Glutamatergic neuron (in vitro differentiated cells): ENCODE measurements around the gene ASCC3. TPM values are rescaled to one million over a fixed set of nuclear protein-coding genes. Genes with fewer than 3 reads are reported as not detected.
"Not testable (repeated sequence)": the region's sequence is repeated elsewhere in the genome, so short reads cannot be mapped to it uniquely, and the experiment has no call there.

Experiments used
- DNase-seq: peaks from one replicate; pipeline ENCODE4 v3.0.0; 2022
- H3K27ac Mint-ChIP-seq: one replicate; pipeline ENCODE4 v1.8.0; 2020; ENCODE audit warnings: mild to moderate bottlenecking, mixed read lengths, inconsistent platforms; ENCODE audit not compliant: unreplicated experiment
- H3K27me3 Mint-ChIP-seq: one replicate; pipeline ENCODE4 v1.8.0; 2020; ENCODE audit warnings: mild to moderate bottlenecking, moderate library complexity, mixed read lengths, inconsistent platforms; ENCODE audit not compliant: unreplicated experiment
- H3K36me3 Mint-ChIP-seq: one replicate; pipeline ENCODE4 v1.8.0; 2020; ENCODE audit warnings: mild to moderate bottlenecking, mixed read lengths, inconsistent platforms; ENCODE audit not compliant: unreplicated experiment
- H3K4me1 Mint-ChIP-seq: one replicate; pipeline ENCODE4 v1.8.0; 2020; ENCODE audit warnings: mild to moderate bottlenecking, low read depth, mixed read lengths, inconsistent platforms; ENCODE audit not compliant: unreplicated experiment
- H3K4me3 Mint-ChIP-seq: one replicate; pipeline ENCODE4 v1.8.0; 2020; ENCODE audit warnings: mild to moderate bottlenecking, mixed read lengths, inconsistent platforms; ENCODE audit not compliant: unreplicated experiment
- H3K9me3 Mint-ChIP-seq: one replicate; pipeline ENCODE4 v1.8.0; 2020; ENCODE audit warnings: mild to moderate bottlenecking, moderate library complexity, mixed read lengths, inconsistent platforms; ENCODE audit not compliant: unreplicated experiment
- total RNA-seq: library from RNA; stranded (reverse); fragmentation: NEBNext Ultra II Directional; extraction: Animal tissue kit (Norgen Biotek cat#: 25700); gene quantifications from one replicate; pipeline ENCODE4 v1.2.1, GENCODE V29; 2021; ENCODE audit not compliant: unreplicated experiment
- TF ChIP-seq, protein P1 (sequence below): fragments of 200-600 bp; sonication (generic); IDR thresholded peaks from one replicate; pipeline ENCODE4 v1.5.0; 2021; ENCODE audit not compliant: partially characterized antibody, unreplicated experiment

ASCC3 gene
- total RNA-seq, 1 donor from 2014 or later: 49.6 TPM

GRCh38 chr6:100761841-100762240, 119.3 kb downstream of the ASCC3 start:
- no peak overlapping the region for H3K4me3 Mint-ChIP-seq
- TF ChIP-seq, protein P1, sequence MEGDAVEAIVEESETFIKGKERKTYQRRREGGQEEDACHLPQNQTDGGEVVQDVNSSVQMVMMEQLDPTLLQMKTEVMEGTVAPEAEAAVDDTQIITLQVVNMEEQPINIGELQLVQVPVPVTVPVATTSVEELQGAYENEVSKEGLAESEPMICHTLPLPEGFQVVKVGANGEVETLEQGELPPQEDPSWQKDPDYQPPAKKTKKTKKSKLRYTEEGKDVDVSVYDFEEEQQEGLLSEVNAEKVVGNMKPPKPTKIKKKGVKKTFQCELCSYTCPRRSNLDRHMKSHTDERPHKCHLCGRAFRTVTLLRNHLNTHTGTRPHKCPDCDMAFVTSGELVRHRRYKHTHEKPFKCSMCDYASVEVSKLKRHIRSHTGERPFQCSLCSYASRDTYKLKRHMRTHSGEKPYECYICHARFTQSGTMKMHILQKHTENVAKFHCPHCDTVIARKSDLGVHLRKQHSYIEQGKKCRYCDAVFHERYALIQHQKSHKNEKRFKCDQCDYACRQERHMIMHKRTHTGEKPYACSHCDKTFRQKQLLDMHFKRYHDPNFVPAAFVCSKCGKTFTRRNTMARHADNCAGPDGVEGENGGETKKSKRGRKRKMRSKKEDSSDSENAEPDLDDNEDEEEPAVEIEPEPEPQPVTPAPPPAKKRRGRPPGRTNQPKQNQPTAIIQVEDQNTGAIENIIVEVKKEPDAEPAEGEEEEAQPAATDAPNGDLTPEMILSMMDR: no peak
- peaks cover 27% of the 10 kb centered on the region for H3K36me3 Mint-ChIP-seq
- no peaks in the 10 kb centered on the region for H3K4me1 Mint-ChIP-seq
- H3K9me3 Mint-ChIP-seq: peaks cover 2% of the 10 kb centered on the region
- no peak for DNase-seq
- no peak overlapping the region for H3K27ac Mint-ChIP-seq
- H3K27me3 Mint-ChIP-seq: no peaks in the 10 kb centered on the region

DNA sequence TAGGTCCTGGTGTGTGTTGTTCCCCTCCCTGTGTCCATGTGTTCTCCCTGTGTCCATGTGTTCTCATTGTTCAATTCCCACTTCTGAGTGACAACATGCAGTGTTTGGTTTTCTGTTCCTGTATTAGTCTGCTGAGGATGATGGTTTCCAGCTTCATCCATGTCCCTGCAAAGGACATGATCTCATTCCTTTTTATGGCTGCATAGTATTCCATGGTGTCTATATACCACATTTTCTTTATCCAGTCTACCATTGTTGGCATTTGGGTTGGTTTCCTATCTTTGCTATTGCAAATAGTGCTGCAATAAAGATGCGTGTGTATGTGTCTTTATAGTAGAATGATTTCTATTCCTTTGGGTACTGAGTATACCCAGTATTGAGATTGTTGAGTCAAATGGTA, 122.7 kb downstream of the ASCC3 start:
- not testable (repeated sequence) for H3K9me3 Mint-ChIP-seq, H3K4me3 Mint-ChIP-seq, H3K27ac Mint-ChIP-seq, H3K4me1 Mint-ChIP-seq, H3K27me3 Mint-ChIP-seq, DNase-seq
- peaks cover 18% of the 10 kb centered on the region for H3K36me3 Mint-ChIP-seq

DNA sequence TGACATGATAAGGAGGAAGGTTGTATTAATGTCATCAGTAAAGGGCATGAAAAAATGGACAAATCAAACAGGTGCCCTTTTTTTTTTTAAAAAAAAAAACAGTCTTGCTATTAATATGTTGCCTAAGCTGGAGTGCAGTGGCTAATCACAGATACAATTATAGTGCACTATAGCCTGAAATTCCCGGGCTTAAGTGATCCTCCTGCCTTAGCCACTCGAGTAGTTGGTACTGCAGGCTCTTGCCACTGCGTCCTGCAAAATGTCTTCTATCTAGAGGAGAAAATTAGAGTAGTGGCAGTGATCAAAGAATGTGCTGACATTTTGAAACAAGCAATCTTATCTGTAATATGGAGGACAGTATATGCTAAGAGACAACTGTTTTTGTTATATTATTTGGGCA, 127.7 kb downstream of the ASCC3 start:
- Mint-ChIP-seq H3K36me3 (peaks cover 9% of the 10 kb centered on the region), H3K4me3 (no peak overlapping the region), H3K9me3 (no peaks in the 10 kb centered on the region), H3K27ac (no peak overlapping the region), H3K4me1 (no peaks in the 10 kb centered on the region), H3K27me3 (no peaks in the 10 kb centered on the region)
- DNase-seq: no peak
- TF ChIP-seq, protein P1: no peak

GRCh38 chr6:100751590-100751989, 129.5 kb downstream of the ASCC3 start:
- no peak for DNase-seq
- peaks cover 9% of the 10 kb centered on the region for H3K36me3 Mint-ChIP-seq
- H3K4me3 Mint-ChIP-seq: no peak overlapping the region
- no peak overlapping the region for H3K27ac Mint-ChIP-seq
- H3K27me3 Mint-ChIP-seq: no peaks in the 10 kb centered on the region
- TF ChIP-seq, protein P1: no peak
- H3K9me3 Mint-ChIP-seq: no peaks in the 10 kb centered on the region
- H3K4me1 Mint-ChIP-seq: no peaks in the 10 kb centered on the region

GRCh38 chr6:100745419-100746041, 135.6 kb downstream of the ASCC3 start:
- H3K36me3 Mint-ChIP-seq: peaks cover 16% of the 10 kb centered on the region
- H3K9me3 Mint-ChIP-seq: no peaks in the 10 kb centered on the region
- H3K4me1 Mint-ChIP-seq: no peaks in the 10 kb centered on the region
- TF ChIP-seq, protein P1: no peak
- DNase-seq: no peak
- H3K27ac Mint-ChIP-seq: no peak overlapping the region
- H3K4me3 Mint-ChIP-seq: no peak overlapping the region
- no peaks in the 10 kb centered on the region for H3K27me3 Mint-ChIP-seq
